GM18517 (cell line): Measurements from ENCODE around the gene HACD3.
"Not testable (repeated sequence)": the region's sequence is repeated elsewhere in the genome, so short reads cannot be mapped to it uniquely, and the experiment has no call there.

Source experiments
- ATAC-seq: cut with Tn5 transposase; IDR thresholded peaks from one replicate; pipeline ENCODE4 v1.9.1; 2021; ENCODE audit warnings: mild to moderate bottlenecking, moderate library complexity; ENCODE audit not compliant: unreplicated experiment

HACD3 gene

DNA sequence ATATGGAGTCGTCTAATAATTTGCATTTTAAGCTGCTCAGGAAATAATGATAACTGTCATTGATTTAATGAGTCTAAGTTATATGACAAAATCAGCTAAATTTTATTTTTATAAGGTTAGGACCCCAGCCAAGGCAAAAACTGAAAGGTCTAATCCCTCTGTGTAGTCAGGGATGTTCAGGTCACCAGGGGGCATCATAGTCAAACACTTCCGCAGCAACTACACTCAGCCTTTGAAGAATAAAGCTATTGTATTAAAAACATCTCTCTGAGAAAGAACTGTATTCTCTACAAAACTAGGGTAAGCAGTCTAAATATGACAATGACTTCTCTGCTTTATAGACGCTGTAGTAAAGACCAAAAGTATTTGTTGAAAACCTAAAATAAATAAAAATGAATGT, 65.7 kb downstream of the HACD3 start:
- no peak for ATAC-seq

DNA sequence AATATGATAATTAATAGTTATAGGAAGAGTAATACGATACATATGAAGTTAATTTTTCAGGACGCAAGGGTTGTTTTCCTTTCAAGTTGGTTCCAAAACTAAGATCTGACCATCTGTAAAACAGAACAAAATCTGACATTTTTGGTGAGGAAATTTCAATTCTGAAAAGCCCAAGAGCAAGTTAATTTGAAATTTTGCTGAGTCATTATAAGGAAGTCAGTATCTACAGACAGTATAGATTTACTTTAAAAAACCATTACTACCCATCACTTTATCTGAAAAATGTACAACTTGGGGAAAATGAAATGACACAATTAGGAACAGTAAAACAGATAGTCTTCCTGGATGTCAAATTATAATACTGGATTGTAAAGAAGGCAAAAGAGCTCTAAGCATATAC, 68.2 kb downstream of the HACD3 start:
- ATAC-seq, result no peak

- ATAC-seq, result no peak
These were observed 69.4 kb downstream of the HACD3 start for GRCh38 chr15:65599677-65600076.

- no peak for ATAC-seq
These were observed 72.9 kb downstream of the HACD3 start for GRCh38 chr15:65603134-65603533.

DNA sequence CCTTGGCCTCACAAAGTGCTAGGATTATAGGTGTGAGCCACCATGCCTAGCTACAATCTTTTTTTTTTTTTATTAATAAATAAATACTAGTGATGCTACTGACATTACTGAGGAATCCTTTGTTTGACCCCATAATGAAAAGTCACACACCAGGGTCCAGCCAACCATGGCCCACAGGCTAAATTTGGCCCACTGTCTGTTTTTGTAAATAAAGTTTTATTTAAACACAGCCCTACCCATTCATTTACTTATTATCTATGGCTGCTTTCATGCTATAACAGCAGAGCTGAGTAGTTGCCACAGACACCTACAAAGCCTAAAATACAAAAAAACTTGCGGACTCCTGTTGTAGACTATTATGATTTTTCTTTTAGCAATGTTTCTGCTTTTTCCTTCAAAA, 73.3 kb downstream of the HACD3 start:
- no peak for ATAC-seq

DNA sequence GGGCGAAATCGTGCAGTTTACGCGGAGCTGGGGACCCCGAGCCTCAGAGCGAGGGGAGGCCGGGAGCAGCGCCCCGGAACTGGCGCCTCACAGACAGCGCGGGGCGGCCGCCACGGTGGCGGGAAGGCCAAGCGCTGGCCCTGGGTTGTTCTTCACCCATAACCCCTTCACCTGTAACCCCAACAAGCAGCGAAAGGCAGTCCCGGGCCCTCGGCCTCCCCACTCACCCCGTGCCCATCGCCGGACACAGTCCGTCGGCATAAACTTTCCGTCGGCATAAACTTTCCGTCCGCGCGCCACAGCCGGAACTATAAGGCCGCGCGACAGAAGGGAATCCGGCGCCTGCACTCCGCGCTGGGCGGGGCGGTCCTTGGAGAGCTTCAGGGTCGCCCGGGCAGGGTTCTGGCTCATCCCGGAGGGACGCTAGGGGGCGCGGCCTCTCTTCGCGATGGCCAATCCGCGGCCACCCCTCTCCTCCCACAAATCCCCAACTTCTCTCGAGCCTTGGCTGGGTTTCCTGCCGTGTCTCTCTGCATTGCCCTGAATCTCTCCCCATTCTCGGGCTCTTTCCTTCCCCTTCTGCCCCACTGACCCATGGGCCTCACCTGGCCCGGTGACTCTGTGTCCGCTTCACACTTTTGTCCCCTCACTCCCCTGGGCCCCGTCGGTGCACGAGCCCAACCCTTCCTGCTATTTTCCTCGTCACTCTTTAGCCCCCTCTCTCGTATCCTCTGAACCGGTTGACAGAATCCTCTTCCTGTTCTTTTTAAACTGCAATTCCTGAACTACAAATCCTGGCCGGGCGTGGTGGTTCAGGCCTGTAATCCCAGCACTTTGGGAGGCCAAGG, 80.8 kb downstream of the HACD3 start, which contains the start of gene INTS14:
TSS of gene INTS14 (minus strand) at position 261 of the 848 bp plus-strand sequence. CDS start 3,751 bp downstream, outside the sequence.
- ATAC-seq, result peak; percentile 94

DNA sequence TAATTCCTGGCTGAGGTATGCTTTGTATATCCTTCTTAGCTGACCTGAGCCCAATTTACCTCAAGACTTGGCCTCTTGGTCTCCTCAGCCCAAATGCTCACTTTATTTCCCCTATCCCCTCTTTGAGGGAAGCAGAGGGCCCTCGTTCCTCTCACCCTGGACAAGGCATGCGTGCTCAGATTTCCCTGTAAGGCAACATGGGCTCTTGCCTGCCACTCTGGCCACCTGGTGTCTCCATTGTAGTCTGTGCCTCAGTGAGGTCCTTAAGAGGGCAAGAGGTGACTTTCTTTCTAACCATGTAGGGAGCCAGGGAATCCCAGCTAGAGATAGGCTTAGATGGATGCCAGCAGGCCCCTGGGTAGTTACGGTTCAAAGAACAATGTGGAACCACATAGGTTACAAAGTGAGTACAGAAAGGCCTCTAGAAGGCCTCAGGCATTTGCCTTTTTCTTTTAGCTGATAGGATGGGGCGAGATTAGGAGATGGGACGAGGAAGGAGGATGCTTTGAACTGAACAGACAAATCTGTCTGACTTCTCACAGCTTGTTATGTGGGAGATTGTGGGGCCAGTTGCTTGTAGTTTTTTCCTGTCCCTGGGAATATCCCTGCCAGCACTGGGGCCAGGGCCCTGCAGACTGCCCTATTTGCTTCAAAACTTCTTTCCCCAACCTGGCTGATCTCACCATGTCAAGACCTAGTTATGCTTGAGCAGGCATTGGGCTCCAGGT, 81.8 kb downstream of the HACD3 start:
- no peak for ATAC-seq

GRCh38 chr15:65612616-65612946, 82.3 kb downstream of the HACD3 start:
- no peak for ATAC-seq

DNA sequence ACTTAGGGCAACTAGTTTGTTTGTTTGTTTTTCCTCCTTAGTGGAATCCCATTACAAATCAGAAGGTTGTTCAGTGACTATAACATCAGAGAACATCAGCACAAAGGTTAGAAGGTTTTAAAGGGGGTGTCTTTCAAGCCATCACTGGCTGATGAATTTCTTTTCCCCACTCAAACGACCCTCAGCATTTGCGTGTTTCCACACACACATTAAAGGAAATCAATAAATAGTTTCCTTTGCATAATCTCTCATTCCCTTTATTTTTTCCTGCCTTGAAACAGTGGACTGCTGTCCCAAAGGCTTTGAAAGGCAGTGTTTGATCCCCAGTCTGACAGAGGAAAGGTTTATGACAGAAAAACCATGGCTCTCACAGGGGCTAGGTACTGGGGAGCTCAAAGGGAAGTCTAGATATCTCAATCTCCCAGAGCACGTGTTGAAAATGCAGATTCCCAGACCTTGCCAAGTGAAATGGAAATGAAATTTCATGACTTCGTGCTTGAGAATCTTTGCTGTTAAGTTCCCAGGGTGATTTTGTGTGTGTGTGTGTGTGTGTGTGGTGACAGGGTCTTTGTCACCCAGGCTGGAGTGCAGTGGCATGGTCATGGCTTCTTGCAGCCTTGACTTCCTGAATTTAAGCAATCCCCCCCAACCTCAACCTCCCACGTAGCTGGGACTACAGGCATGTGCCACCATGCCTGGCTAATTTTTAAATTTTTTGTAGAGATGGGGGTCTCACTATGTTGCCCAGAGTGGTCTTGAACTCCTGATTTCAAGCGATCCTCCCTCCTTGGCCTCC, 82.9 kb downstream of the HACD3 start:
- ATAC-seq, result no peak

GRCh38 chr15:65615887-65616286, 85.6 kb downstream of the HACD3 start:
- not testable (repeated sequence) for ATAC-seq

DNA sequence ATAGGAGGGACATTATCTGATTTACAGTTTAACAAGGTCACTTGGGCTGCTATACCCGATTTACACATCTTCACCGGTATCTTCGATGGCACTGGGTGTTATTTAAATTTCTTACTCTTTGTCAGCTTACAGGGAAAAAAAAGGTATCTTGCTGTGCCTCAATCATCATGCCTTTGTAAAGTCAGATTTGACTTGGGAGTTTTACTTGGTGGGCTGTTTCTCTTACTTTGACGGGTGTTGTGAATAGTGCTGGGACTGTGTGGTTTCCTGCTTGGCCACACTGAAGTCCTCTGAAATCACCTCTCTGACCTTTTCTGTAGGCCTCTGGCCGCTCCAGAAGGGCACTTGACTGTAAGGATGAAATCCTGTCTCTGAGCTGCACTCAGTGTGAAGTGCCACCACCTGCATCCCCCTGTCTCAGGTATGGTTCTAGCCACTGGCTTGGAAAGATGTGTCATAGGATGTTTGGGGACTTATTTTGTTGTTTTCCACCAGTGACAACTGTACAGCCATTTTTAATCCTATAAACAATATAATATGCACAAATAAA, 88.4 kb downstream of the HACD3 start:
- no peak for ATAC-seq

- ATAC-seq, result no peak
These were observed 89.5 kb downstream of the HACD3 start for GRCh38 chr15:65619626-65620290.

GRCh38 chr15:65620833-65621232, 90.6 kb downstream of the HACD3 start:
- no peak for ATAC-seq

GRCh38 chr15:65621638-65622037, 91.4 kb downstream of the HACD3 start, which contains the start of gene SLC24A1:
Gene SLC24A1, plus strand, starts transcription at chr15:65621938. Its CDS starts 2,143 bp downstream, at chr15:65624081.
- no peak for ATAC-seq

DNA sequence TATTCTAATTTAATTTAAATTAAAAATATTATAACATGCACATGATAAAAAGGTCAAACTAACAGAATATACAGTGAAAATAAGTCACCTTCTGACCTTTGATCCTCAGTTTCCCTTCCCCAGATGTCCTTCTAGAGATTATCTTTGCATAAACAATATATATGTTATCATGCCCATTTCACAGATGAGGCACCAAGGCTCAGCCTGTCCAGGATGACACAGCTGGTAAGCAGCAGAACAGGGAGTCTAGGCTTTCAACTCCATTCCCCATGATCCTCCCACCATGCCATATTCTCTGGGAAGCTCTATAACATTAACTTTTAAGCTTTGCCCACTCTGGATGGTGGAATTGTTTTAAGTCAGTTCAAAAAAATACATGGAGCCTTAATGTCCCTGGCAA, 92.8 kb downstream of the HACD3 start:
- no peak for ATAC-seq

DNA sequence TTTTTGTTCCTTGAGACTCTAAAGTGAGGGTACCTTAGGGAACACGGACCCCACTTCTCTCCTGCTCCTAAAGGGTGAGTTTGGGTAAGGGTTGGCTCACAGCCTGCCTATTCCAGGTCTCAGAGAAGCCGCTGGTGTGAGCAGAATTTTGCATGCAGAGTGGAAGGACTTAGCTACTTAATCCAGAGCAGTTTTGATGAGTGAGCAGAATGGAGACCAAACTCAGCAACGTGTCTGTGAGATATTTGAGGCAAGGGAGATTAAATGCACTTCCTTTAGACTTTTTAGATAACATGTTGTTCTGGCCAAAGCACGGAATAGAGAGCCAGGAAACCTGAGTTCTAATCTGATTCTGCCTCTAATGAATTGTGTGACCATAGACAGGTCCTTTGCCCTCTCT, 96.6 kb downstream of the HACD3 start:
- ATAC-seq, result no peak
